Mesangial cell (primary cell): ENCODE results near the gene TRIM7. TPM values are rescaled to one million over a fixed set of nuclear protein-coding genes. Genes with fewer than 3 reads are reported as not detected.

Experiments
- total RNA-seq: library from RNA; depleted of rRNA; stranded (reverse); fragments of >200 nt; gene quantifications from 2 replicates; pipeline ENCODE4 v1.2.3, GENCODE V29; 2015

The TRIM7 gene
- 4.1 and 8.8 TPM in 2 replicates for total RNA-seq

DNA sequence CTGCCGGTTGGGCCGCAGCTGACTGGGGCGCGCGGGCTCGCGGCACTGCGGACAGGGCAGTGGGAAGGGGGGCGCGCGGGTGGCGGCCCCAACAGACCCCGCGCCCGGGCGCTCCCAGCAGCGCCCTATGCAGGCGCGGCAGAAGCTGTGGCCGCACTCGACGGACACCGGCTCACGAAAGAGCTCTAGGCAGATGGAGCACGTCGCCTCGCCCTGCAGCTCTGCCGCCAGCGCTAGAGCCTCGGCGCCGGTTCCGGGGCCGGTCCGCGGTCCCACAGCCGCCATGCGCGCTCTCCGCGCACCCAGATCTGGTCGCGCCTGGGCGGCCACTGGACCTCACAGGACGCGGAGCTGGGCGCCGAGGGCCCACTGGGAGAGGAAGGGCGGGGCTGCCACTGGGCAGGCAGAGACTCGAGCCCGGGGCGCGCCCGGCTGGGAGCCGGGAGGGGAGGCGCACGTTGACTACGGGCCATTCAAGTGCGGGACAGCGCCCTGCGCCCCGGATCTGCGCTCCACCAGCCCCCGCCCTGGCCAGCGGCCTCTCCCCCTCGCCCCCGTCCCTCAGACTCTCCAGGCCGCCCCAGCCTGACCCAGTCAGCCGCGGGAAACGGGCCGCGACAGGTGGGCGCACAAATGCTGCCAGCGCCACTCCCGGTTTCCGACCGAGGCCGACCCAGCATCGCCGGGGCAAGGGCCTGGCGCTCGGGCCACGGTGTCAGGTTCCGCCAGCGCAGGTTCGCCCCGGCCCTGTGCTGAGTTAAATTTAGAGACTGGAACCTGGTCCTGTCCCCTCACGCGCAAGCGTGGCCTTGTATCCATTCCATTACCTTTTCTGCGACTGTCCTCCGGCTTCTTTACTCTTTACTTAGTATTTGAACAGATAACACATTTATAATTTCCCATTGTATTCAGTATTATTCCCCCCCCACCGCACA, at the start of gene TRIM7:
Gene TRIM7 (minus strand): TSS at position 371 of the 935 bp plus-strand sequence. CDS start 86 bp downstream, at position 285.

DNA sequence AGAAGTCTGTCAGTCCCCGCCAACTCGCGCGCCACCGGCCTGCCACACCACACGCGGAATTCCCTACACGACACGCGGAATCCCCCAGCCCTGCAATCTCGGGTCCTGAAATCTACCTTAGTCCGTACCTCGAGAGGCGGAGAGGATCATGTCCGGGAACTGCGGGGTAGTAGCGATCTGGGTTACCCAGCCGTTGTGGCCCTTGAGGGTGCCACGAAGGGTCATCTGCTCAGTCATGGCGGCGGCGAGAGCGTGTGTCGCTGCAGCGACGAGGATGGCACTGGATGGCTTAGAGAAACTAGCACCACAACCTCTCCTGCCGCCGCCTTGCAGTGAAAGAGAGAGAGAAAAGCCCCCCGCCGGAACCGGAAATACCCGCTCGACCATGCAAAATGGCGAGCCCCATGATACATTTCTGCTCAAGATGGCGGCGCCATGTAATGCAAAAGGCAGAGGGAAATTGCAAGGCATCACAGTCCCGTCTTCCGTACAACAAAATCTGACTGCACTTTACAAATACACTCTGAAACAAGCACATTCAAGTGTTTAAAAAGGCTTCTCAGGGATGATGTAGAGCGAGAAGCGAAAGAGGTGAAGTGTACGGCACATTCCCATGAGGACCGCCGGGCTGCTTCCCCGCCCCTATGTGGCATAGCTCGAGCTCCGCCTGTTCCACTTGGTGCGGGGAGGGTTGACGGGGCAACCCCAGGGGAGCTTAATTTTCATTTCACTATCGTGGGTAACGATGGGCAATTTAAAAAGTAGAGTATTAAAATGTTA, 38.8 kb upstream of the TRIM7 start, which contains the start of gene RACK1:
Gene RACK1 (minus strand): TSS at position 343 of the 780 bp plus-strand sequence. CDS start 106 bp downstream, at position 237.

GRCh38 chr5:181223058-181223728, 18.2 kb upstream of the TRIM7 start, which contains the start of gene TRIM41:
Gene TRIM41 (plus strand): TSS chr5:181223281. CDS start chr5:181224000, 719 bp downstream.

DNA sequence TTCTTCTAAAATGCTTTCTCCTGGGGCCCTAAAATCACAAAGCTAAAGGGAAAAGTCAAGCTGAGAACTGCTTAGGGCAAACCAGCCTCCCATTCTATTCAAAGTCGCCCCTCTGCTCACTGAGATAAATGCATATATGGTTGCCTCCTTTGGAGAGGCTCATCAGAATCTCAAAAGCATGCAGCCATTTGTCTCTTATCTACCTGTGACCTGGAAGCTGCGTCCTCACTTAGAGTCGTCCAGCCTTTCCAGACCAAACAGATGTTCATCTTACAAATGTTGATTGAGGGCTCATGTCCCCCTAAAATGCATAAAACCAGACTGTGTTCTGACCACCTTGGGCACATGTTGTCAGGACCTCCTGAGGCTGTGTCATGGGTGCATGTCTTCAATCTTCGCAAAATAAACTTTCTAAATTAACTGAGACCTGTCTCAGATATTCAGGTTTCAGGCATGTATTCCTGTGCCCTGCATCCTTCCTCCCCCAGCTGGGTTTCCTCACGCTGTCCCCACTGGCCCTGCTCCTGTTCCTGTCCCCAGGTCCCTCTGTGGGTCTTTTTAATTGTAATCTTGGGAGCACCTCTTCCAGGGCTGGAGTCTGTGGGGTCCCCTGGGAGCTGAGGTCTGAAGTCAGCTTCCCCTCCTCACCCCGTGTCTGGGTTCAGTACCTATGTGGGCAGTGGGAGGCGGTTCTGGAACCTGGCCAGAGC, 57.9 kb downstream of the TRIM7 start, which contains the start of gene OR2V2:
Gene OR2V2 (plus strand): TSS at position 660 of the 710 bp plus-strand sequence. CDS start 7,357 bp downstream, outside the sequence.

Other genes starting within 250 kb of the TRIM7 start
- not detected in 2 replicates for gene BTNL3, start 216.3 kb downstream of the TRIM7 start, total RNA-seq
- gene BTNL9, start 164.9 kb downstream of the TRIM7 start, total RNA-seq = not detected in 2 replicates
- gene OR2V1, start 74.0 kb downstream of the TRIM7 start, total RNA-seq = not detected in 2 replicates
- gene OR2V2, start 57.6 kb downstream of the TRIM7 start, total RNA-seq = not detected in 2 replicates
- gene TRIM41, start 18.1 kb upstream of the TRIM7 start, total RNA-seq = 9.1 and 11.2 TPM in 2 replicates
- 3,671 and 4,217 TPM in 2 replicates for gene RACK1, start 38.7 kb upstream of the TRIM7 start, total RNA-seq
- 1.3 and 2.2 TPM in 2 replicates for gene TRIM52, start 55.9 kb upstream of the TRIM7 start, total RNA-seq
- not detected in 2 replicates for gene OR4F3, start 162.1 kb upstream of the TRIM7 start, total RNA-seq